A549 (cell line): ENCODE data around the gene MCM3. TPM values are rescaled to one million over a fixed set of nuclear protein-coding genes. Genes with fewer than 3 reads are reported as not detected.

Experiments used
- ATAC-seq, 2 experiments: fragments of 200-7000 bp in 1 of 2; fragments of >200 bp in 1 of 2; cut with Nextera tagmentation in 1 of 2; cut with Tn5 transposase in 1 of 2; 3 replicates each; pipeline versions ENCODE4 v1.8.0 to v1.9.1; 2018 to 2020; ENCODE audit warnings: mild to moderate bottlenecking in 1 of 2, moderate library complexity in 1 of 2
- CTCF ChIA-PET: fragments of 300-600 bp; sonication (Branson Sonifier 250); formaldehyde crosslinking; extraction: SDS; loops from one replicate; lab custom pipeline; 2021; ENCODE audit warnings: antibody characterized with exemption, inconsistent platforms; lab: Yijun Ruan, JAX
- POLR2A ChIA-PET: fragments of 350-600 bp; formaldehyde crosslinking; extraction: SDS; loops from one replicate; lab custom pipeline; 2021; ENCODE audit warnings: antibody characterized with exemption, inconsistent platforms; lab: Yijun Ruan, JAX
- DNase-seq, 2 experiments: peaks; one replicate each; pipeline versions ENCODE4 v3.0.0 to v3.0.0-alpha.2; 2011 to 2016; ENCODE audit warnings: low read depth in 1 of 2, low spot score in 1 of 2
- FAIRE-seq: peaks from 2 replicates; lab custom pipeline; 2011; peaks lifted over from hg19 to GRCh38; lab: Jason Lieb, UNC
- H3K27ac ChIP-seq, 2 experiments: fragments of >200 bp; sonication (Bioruptor Twin); formaldehyde crosslinking; 3 replicates each; pipeline ENCODE4 v1.5.1; 2016 to 2017
- H3K4me1 ChIP-seq: fragments of >200 bp; sonication (Bioruptor Twin); formaldehyde crosslinking; 3 replicates; pipeline ENCODE4 v1.6.1; 2016
- H3K4me2 ChIP-seq: fragments of >200 bp; sonication (Bioruptor Twin); formaldehyde crosslinking; 3 replicates; pipeline ENCODE4 v1.6.1; 2016
- H3K4me3 ChIP-seq: fragments of >200 bp; sonication (Bioruptor Twin); formaldehyde crosslinking; 3 replicates; pipeline ENCODE4 v1.5.1; 2016
- H3K9me3 ChIP-seq: fragments of >200 bp; sonication (Bioruptor Twin); formaldehyde crosslinking; 3 replicates; pipeline ENCODE4 v1.6.1; 2016
- ATOH8 ChIP-seq: fragments of 250-450 bp; sonication (Bioruptor Pico); IDR thresholded peaks from 2 replicates; pipeline ENCODE4 v1.5.0; 2020; ENCODE audit warnings: low read depth, mild to moderate bottlenecking, moderate library complexity
- CBX2 ChIP-seq: fragments of 200-600 bp; sonication (generic); IDR thresholded peaks from 2 replicates; pipeline ENCODE4 v1.6.1; 2016; ENCODE audit warnings: low read depth, mild to moderate bottlenecking, borderline replicate concordance
- CBX8 ChIP-seq: fragments of 200-600 bp; sonication (generic); IDR thresholded peaks from 2 replicates; pipeline ENCODE4 v1.6.1; 2016
- CTCF ChIP-seq: fragments of >200 bp; sonication (Bioruptor Twin); formaldehyde crosslinking; IDR thresholded peaks from 3 replicates; pipeline ENCODE4 v1.5.1; 2016
- EP300 ChIP-seq, 2 experiments: fragments of >200 bp; sonication (Bioruptor Twin); formaldehyde crosslinking; IDR thresholded peaks; 2 replicates in 1 of 2; 3 replicates in 1 of 2; pipeline ENCODE4 v1.6.1; 2016 to 2017
- ESRRA ChIP-seq: fragments of 150-350 bp; IDR thresholded peaks from 2 replicates; pipeline ENCODE4 v1.6.1; 2014; ENCODE audit warnings: mild to moderate bottlenecking, low read length, borderline replicate concordance
- FOSB ChIP-seq: fragments of 250-450 bp; sonication (Bioruptor Pico); IDR thresholded peaks from 2 replicates; pipeline ENCODE4 v1.5.0; 2020; ENCODE audit warnings: mild to moderate bottlenecking, moderate library complexity
- FOSL2 ChIP-seq, 2 experiments: fragments of 450-650 bp in 1 of 2; fragments of >200 bp in 1 of 2; sonication (Bioruptor Twin) in 1 of 2; formaldehyde crosslinking; IDR thresholded peaks; 2 replicates each; pipeline versions ENCODE4 v1.5.0 to v1.6.1; 2016 to 2020; ENCODE audit warnings: mild to moderate bottlenecking in 1 of 2, moderate library complexity in 1 of 2
- FOXS1 ChIP-seq: fragments of 250-450 bp; sonication (Bioruptor Pico); IDR thresholded peaks from 2 replicates; pipeline ENCODE4 v1.5.0; 2020; ENCODE audit warnings: mild to moderate bottlenecking, moderate library complexity
- GATA3 ChIP-seq: IDR thresholded peaks from 2 replicates; pipeline ENCODE4 v1.6.1; 2012; ENCODE audit warnings: borderline replicate concordance
- HDAC2 ChIP-seq: fragments of 200-600 bp; sonication (generic); IDR thresholded peaks from 2 replicates; pipeline ENCODE4 v1.6.1; 2016
- HOXA7 ChIP-seq: fragments of 250-450 bp; sonication (Bioruptor Pico); IDR thresholded peaks from 2 replicates; pipeline ENCODE4 v1.5.0; 2020; ENCODE audit warnings: mild to moderate bottlenecking, moderate library complexity
- HOXB5 ChIP-seq: fragments of 250-450 bp; sonication (Bioruptor Pico); IDR thresholded peaks from 2 replicates; pipeline ENCODE4 v1.5.0; 2020; ENCODE audit warnings: mild to moderate bottlenecking, moderate library complexity
- JUN ChIP-seq, 2 experiments: fragments of >200 bp; sonication (Bioruptor Twin); formaldehyde crosslinking; IDR thresholded peaks; 2 replicates in 1 of 2; 3 replicates in 1 of 2; pipeline ENCODE4 v1.6.1; 2016 to 2017
- JUNB ChIP-seq: fragments of >200 bp; sonication (Bioruptor Twin); formaldehyde crosslinking; IDR thresholded peaks from 2 replicates; pipeline ENCODE4 v1.6.1; 2016
- MAZ ChIP-seq: fragments of 150-350 bp; IDR thresholded peaks from 2 replicates; pipeline ENCODE4 v1.6.1; 2014; ENCODE audit warnings: antibody characterized with exemption, low read depth, low read length, borderline replicate concordance
- NFE2L2 ChIP-seq: fragments of 150-350 bp; conservative IDR thresholded peaks from 2 replicates; pipeline ENCODE4 v1.6.1; 2014; ENCODE audit warnings: low read length
- PBX3 ChIP-seq: IDR thresholded peaks from 2 replicates; pipeline ENCODE4 v1.6.1; 2012
- PHF8 ChIP-seq: fragments of 200-600 bp; sonication (generic); IDR thresholded peaks from 2 replicates; pipeline ENCODE4 v1.6.1; 2016; ENCODE audit warnings: low read depth, mild to moderate bottlenecking, antibody characterized with exemption, moderate library complexity, borderline replicate concordance
- POLR2AphosphoS2 ChIP-seq: conservative IDR thresholded peaks from 2 replicates; pipeline ENCODE4 v1.6.1; 2012; ENCODE audit warnings: low read length, improper control_type of control experiment, inconsistent platforms
- SMC3 ChIP-seq: fragments of >200 bp; sonication (Bioruptor Twin); formaldehyde crosslinking; IDR thresholded peaks from 3 replicates; pipeline ENCODE4 v1.6.1; 2018; ENCODE audit warnings: inconsistent platforms
- TFCP2L1 ChIP-seq: fragments of 250-450 bp; sonication (Bioruptor Pico); IDR thresholded peaks from 2 replicates; pipeline ENCODE4 v1.5.0; 2021; ENCODE audit warnings: mild to moderate bottlenecking
- ZC3H11A ChIP-seq: fragments of 450-650 bp; IDR thresholded peaks from 2 replicates; pipeline ENCODE4 v1.6.1; 2014; ENCODE audit warnings: antibody characterized with exemption, mild to moderate bottlenecking
- ZFP36 ChIP-seq: fragments of 450-650 bp; IDR thresholded peaks from 2 replicates; pipeline ENCODE4 v1.6.1; 2014; ENCODE audit warnings: borderline replicate concordance; ENCODE audit not compliant: partially characterized antibody
- ZSCAN20 ChIP-seq: fragments of 250-450 bp; sonication (Bioruptor Pico); IDR thresholded peaks from 2 replicates; pipeline ENCODE4 v1.8.0; 2022; ENCODE audit warnings: mild to moderate bottlenecking, moderate library complexity
- WGBS: methylation state at CpG from one replicate; pipeline ENCODE4 v1.1.6; 2017; ENCODE audit errors: missing lambda C conversion rate; 5-methylcytosine and 5-hydroxymethylcytosine counted together
- polyA plus RNA-seq, 4 experiments: library from polyadenylated mRNA; depleted of rRNA in 3 of 4; stranded (reverse); fragments of >200 nt; fragmentation: RNase III in 1 of 4; extraction: RNeasy Plus Mini Kit Qiagen cat#74134 plus additional on column Dnase treatment in 1 of 4; gene quantifications; 2 replicates in 3 of 4; 3 replicates in 1 of 4; pipeline ENCODE4 v1.2.3, GENCODE V29; 2011 to 2017
- TF ChIP-seq, protein P1 (sequence below): fragments of 150-350 bp; IDR thresholded peaks from 2 replicates; pipeline ENCODE4 v1.6.1; 2014; ENCODE audit warnings: low read depth, mild to moderate bottlenecking, low read length
- TF ChIP-seq, protein P2 (sequence below): fragments of 250-450 bp; sonication (Bioruptor Pico); IDR thresholded peaks from 2 replicates; pipeline ENCODE4 v1.5.0; 2021; ENCODE audit warnings: mild to moderate bottlenecking, moderate library complexity, borderline replicate concordance

MCM3 gene
- polyA plus RNA-seq, 2 of the 4 experiments (the other 2 are of a cell fraction) = 101 to 111 TPM

GRCh38 chr6:52288841-52289240 lies 4.3 kb upstream of the MCM3 start:
- POLR2A ChIA-PET = no interaction called here
- ATAC-seq (no peak), DNase-seq (no peak)
- no peak overlapping the region for H3K4me2 ChIP-seq
- CTCF ChIA-PET = interaction anchor here (0.6 to 1.8 kb wide), 3 partner anchors 22 to 115 kb away, joined by 3 to 5 read pairs (median 3); no protein-coding TSS in a partner anchor
- WGBS = 27% methylated on average over 2 of the region's 2 CpGs
- no peak for TF ChIP-seq FOXS1 (CRISPR knock-in tag)
- TF ChIP-seq JUN (IDR thresholded peaks at IDR 0.05) = no peak
- TF ChIP-seq CBX8 = no peak
- TF ChIP-seq HOXB5 (CRISPR knock-in tag) = no peak
- no peak for TF ChIP-seq ATOH8 (CRISPR knock-in tag)
- TF ChIP-seq ZFP36 = no peak
- no peak for TF ChIP-seq GATA3
- TF ChIP-seq NFE2L2 = no peak
- TF ChIP-seq EP300 (IDR thresholded peaks at IDR 0.05) = no peak
- TF ChIP-seq MAZ = no peak
- TF ChIP-seq FOSB (CRISPR knock-in tag) = no peak
- no peak for TF ChIP-seq TFCP2L1 (CRISPR knock-in tag)
- no peak for TF ChIP-seq ZSCAN20
- TF ChIP-seq, protein P1, sequence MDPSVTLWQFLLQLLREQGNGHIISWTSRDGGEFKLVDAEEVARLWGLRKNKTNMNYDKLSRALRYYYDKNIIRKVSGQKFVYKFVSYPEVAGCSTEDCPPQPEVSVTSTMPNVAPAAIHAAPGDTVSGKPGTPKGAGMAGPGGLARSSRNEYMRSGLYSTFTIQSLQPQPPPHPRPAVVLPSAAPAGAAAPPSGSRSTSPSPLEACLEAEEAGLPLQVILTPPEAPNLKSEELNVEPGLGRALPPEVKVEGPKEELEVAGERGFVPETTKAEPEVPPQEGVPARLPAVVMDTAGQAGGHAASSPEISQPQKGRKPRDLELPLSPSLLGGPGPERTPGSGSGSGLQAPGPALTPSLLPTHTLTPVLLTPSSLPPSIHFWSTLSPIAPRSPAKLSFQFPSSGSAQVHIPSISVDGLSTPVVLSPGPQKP = no peak
- TF ChIP-seq POLR2AphosphoS2 = no peak
- TF ChIP-seq, all 56 proteins: peak for 0
- H3K4me3 ChIP-seq = no peak overlapping the region
- H3K4me1 ChIP-seq = peaks cover 12% of the 10 kb centered on the region; the same call in 1 of the 3 replicates
- H3K9me3 ChIP-seq = no peaks in the 10 kb centered on the region
- H3K27ac ChIP-seq = no peak overlapping the region
- FAIRE-seq = no peak

DNA sequence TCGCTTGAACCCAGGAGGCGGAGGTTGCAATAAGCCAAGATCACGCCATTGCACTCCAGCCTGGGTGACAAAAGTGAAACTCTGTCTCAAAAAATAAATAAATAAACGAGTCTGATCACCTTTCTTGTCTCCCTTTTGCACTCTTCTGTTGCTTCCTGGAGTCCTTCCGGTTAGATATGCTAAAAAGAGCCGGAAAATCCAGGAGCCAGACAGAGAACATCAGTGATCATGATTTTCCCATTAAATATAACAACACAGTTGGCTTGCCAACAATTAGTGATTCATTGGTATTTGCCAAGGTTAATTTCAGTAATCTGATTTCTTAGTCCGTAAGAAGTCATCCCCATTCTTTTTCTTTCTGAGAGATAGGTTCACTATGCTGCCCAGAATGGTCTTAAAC lies 3.7 kb upstream of the MCM3 start:
- H3K27ac ChIP-seq = no peak overlapping the region
- ChIA-PET POLR2A (no interaction called here), CTCF (no interaction called here)
- H3K4me2 ChIP-seq = no peak overlapping the region
- FAIRE-seq (no peak), DNase-seq (no peak), ATAC-seq (no peak)
- no peaks in the 10 kb centered on the region for H3K9me3 ChIP-seq
- 79% methylated on average over 7 of the region's 7 CpGs for WGBS
- H3K4me1 ChIP-seq = peaks cover 14% of the 10 kb centered on the region; the same call in 2 of the 3 replicates
- no peak for TF ChIP-seq JUNB
- TF ChIP-seq ZC3H11A = no peak
- no peak for TF ChIP-seq CBX2
- no peak for TF ChIP-seq GATA3
- no peak for TF ChIP-seq HDAC2
- no peak for TF ChIP-seq PBX3
- TF ChIP-seq HOXA7 = no peak
- no peak for TF ChIP-seq JUN (IDR thresholded peaks at IDR 0.05)
- TF ChIP-seq CTCF = no peak
- no peak for TF ChIP-seq FOSL2 (IDR thresholded peaks at IDR 0.05)
- TF ChIP-seq FOSL2 (CRISPR knock-in tag; IDR thresholded peaks at IDR 0.05) = no peak
- no peak for TF ChIP-seq SMC3
- TF ChIP-seq POLR2AphosphoS2 = no peak
- no peak for TF ChIP-seq PHF8
- TF ChIP-seq ZFP36 = no peak
- no peak for TF ChIP-seq EP300 (IDR thresholded peaks at IDR 0.05)
- no peak for TF ChIP-seq FOXS1 (CRISPR knock-in tag)
- TF ChIP-seq, protein P2, sequence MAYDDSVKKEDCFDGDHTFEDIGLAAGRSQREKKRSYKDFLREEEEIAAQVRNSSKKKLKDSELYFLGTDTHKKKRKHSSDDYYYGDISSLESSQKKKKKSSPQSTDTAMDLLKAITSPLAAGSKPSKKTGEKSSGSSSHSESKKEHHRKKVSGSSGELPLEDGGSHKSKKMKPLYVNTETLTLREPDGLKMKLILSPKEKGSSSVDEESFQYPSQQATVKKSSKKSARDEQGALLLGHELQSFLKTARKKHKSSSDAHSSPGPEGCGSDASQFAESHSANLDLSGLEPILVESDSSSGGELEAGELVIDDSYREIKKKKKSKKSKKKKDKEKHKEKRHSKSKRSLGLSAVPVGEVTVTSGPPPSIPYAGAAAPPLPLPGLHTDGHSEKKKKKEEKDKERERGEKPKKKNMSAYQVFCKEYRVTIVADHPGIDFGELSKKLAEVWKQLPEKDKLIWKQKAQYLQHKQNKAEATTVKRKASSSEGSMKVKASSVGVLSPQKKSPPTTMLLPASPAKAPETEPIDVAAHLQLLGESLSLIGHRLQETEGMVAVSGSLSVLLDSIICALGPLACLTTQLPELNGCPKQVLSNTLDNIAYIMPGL (CRISPR knock-in tag) = no peak
- TF ChIP-seq ESRRA = no peak
- no peak for TF ChIP-seq TFCP2L1 (CRISPR knock-in tag)
- H3K4me3 ChIP-seq = no peak overlapping the region
